Activated effector memory CD4-positive, alpha-beta T cell treated with anti-CD3 and anti-CD28 coated beads, Interleukin-2, amount 50 U/mL, for 16 hours (primary cell): ENCODE results near the gene HIPK2.

Experiments used
- DNase-seq: peaks from one replicate; pipeline ENCODE4 v3.0.0-alpha.2; 2020

The HIPK2 gene

GRCh38 chr7:139750459-139751095, 27.2 kb downstream of the HIPK2 start:
- no peak for DNase-seq

GRCh38 chr7:139749545-139749944, 28.3 kb downstream of the HIPK2 start:
- DNase-seq, result no peak

- DNase-seq, result no peak
Measured at GRCh38 chr7:139748941-139749340, 28.9 kb downstream of the HIPK2 start.

DNA sequence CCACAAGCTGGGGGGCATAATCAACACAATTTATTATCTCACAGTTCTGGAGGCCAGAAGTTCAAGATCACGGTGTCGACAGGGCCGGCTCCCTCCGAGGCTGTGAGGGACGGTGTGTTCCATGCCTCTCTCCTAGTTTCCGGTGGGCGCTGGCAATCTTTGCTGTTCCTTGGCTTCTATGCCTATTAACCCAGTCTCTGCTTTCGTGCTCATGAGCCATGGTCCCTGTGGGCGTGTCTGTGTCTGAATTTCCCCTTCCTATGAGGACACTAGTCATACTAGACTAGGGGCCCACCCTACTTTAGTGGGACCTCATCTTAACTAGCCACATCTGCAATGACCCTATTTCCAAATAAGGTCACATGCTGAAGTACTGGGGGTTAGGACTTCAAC, 29.4 kb downstream of the HIPK2 start:
- DNase-seq, result no peak

DNA sequence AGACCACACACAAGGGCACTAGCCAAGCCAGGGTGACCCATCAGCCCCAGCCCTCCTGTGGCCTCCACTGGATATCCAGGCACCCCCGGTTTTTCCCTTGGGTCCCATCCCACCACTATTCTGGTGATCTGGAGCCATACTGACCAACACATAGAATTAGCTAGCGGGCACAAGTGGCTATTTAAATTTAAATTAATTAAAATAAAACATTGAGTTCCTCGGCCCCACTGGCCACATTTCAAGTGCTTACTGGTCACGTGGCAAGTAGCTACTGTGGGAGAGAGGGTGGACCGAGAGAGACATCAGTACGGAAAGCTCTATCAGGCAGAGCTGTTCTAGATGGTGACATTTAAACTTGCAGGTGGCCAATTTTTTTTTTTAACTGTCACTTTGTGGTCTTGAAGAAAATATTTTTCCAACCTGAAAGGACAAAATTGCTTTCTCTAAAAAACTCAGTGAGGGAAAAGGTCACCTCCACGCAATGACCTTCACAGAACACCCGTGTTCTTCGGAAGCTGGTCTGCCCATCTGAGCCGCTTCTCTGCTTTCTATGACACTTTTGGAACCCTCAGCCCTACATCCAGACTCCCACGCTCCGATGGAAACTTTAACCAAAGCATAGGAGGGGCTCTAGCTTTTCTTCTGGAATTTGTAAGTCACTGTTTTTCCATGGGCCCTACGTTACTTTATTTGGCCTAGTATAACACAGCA, 30.0 kb downstream of the HIPK2 start:
- DNase-seq, result no peak

- no peak for DNase-seq
Measured at GRCh38 chr7:139746652-139747051, 31.1 kb downstream of the HIPK2 start.

- no peak for DNase-seq
Measured at GRCh38 chr7:139745678-139746143, 32.1 kb downstream of the HIPK2 start.

GRCh38 chr7:139744768-139745677, 32.8 kb downstream of the HIPK2 start:
- no peak for DNase-seq

DNA sequence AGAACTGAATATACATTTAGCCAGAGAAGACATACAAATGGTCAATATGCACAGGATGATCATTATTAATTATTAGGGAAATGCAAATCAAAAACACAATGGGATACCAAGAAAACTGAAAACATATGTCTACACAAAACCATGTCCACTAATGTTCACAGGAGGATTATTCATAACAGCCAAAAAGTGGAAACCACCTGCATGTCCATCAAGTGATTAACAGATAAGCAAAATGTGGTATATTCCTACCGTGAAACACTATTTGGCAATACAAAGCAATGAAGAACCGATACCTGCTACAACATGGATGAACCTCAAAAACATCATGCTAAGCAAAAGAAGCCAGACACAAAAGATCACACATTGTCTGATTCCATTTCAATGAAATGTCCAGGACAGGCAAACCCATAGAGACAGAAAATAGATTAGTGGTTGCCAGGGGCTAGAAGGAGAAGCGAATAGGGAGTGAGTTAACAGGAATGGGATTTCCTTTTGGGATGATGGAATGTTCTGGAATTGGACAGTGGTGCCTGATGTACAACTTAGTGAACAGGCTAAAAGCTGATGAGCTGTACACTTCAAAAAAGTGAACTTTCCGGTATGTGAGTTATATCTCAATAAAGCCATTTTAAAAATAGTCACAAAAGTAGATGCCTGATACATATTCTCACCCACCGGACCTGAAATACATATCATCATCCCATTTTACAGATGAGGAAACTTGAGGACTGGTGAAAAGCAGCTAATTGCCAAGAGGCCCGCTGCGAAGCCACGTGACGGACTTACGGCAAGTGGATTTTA, 33.6 kb downstream of the HIPK2 start:
- DNase-seq, result no peak

DNA sequence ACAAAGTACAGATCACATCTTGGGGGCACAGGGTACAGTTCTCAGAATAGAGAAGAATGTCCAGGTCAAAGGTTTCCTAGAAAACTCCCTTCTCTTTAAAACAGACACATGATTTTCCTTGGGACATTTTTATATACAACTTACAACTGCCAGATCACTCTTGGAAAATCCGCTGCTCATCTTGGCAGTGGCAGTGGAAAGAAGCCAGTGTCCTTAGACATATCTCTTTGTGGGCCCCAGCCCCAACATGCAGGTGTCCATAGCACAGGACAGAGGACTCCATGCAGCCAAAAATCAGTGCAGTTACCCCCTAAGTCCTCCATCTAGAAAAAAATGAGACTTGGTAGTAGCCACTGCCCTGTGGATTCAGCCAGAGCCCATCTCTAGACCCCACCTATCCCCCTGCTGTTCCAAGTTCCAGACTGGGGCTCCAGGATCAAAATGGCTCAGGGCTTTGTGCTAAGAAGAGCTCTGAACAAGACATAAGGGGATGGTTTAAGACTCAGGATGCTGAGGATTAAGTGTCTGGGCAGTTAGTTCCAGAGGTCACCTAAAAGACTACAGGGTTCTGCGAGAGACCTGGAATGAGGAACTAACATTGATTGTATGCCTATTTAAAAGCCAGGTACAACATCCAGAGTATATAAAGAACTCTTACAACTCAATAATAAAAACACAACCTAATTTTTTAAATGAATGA, 34.4 kb downstream of the HIPK2 start:
- DNase-seq, result no peak

DNA sequence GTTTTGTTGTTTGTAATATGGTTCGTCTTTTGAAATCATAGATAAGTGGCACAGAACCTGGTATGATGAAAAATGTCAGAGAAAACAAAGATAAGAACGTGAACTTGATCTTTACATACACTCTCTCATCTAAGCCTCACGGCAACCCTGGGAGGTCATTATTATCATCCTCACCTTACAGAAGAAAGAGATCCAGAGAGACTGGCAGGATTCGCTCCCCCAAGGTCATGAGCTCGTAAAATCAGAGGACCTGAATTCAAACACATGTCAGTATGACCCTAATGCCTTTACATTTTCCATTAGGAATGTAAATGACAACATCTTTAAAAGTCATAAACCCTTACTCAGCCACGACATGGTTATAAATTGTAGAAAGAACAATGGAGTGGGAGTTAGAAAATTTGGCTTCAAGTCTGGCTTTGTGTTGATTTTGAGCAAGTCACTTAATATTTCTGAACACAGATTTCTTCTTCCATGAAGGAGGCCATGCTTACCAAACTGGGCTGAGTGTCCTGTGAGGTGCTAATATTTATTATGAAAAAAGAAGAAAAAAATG, 35.9 kb downstream of the HIPK2 start:
- DNase-seq, result no peak

- no peak for DNase-seq
Measured at GRCh38 chr7:139741239-139741638, 36.6 kb downstream of the HIPK2 start.

DNA sequence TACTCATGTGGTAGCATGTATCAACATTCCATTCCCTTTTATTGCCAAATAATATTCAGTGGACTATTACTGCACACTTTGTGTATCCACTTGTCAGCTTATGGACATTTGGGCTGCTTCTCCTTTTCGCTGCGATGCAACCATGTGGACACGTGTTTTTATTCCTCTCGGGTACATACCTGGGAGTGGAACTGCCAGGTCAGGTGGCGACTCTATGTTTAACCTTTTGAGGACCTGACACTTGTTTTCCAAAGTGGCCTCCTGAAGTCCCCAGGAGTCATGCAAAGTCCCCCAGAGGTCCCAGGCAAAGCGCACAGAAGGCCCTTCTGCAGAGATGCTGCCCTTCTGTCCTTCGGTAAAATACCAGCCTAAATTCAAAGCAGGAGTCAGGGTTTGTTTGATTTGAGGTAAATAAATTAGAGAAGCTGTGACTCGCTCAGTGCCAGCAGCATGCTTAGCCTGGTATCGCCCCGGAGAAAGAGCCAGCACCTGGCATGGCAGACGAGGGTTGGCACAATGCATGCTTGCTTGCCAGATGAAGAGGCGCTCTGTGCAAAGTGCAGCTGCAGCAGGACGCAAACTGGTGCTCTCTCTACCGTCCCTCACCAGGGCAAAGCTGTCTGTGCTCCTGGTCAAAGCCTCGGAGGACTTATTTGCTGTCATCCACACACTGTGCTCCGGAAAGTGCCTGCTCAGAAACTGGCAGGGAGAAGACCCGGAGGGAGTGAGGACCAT, 37.8 kb downstream of the HIPK2 start:
- no peak for DNase-seq

DNA sequence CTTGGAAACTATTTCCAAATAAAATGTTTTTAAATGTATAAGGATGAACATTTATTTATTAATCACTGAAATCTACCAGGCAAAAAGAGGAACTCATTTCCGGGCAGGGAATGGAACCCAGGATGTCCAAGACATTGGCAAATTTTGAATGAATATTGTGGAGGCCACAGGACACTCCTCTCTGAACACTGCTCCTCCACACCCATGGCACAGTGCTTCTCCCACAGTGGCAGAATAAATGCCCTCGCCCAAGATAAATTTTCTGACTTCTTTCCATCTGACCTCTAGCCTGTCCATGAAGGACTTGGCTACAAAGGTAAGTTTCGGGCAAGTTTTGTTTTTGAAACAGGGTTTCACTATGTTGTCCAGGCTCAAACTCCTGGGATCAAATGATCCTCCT, 39.0 kb downstream of the HIPK2 start:
- no peak for DNase-seq

GRCh38 chr7:139738101-139738489, 39.7 kb downstream of the HIPK2 start:
- DNase-seq, result no peak

DNA sequence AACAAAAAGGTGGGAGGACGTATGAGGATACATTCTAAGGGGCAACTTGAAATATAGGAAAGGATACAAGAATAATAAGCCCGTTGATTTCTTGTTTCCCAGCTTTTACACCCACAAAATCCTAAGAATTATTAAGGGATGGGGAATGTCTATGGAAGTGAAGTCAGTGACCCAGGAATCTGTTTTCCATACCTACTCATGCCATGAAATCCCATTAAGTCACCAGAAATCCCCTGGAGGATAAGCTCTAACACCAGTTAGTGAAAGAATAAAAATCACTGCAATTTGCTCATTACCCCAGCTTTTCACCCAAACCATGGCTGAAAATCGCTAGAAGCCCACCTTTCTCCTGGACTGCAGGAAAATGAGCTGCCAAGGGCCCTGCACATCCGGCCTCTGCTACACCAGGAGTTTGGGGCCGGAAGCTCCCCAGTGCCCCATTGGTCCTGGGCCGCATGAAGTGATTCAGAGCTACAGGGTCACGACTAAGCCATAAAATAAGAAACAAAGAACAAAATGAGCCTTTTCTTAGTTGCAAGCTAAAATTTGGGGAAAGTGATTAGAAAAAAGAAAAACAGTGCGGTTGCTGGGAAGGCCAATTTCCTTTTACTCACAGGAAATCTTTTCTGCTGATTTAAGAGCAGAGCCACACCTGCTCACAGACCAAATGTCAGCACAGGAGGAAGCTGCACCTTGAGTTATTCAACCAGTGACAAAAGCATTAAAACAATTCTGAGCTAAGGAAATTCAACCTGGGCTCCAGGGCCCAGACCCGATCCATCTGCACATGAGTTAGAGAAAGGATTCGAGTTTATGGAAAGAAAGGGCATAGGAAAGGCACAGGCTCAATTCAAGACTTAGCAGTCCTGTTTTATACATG, 40.3 kb downstream of the HIPK2 start:
- no peak for DNase-seq

DNA sequence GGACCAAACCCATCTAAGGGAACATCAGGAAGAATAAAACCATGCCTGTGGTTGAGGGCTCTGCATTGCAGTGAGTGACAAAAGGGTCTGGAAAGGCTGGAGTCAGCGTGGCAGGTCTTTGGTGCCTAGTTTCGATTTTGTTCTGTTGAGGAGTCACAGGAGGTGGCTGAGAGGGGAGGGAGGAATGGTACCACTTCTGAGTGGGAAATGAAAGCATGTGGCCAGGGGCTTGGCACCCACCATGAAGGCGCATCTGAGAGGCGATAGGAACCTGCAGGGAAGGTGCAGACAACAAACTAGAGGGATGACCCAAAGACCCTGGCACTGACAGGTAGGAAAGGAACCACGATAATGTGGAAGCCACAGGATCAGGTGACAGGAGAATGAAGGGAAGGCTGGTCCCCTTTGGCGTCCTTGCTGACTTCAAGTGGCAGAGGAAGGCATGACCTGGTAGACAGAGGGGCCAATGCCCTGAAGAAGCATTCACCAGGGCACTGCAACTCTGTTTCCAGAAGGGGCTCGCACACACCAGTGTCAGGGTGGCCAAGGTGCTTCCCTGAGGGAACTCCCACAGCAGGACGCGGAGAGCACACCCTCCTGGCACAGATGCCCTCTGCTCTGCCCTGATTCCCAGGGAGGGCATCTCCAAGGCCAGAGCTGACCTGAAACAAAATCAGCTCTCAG, 41.7 kb downstream of the HIPK2 start:
- DNase-seq, result no peak

- DNase-seq, result no peak
Measured at GRCh38 chr7:139735466-139735865, 42.3 kb downstream of the HIPK2 start.

GRCh38 chr7:139734395-139734794, 43.4 kb downstream of the HIPK2 start:
- no peak for DNase-seq
